T-helper 1 cell (primary cell): ENCODE results near the gene CRB2.

ENCODE experiments used
- DNase-seq, 5 donors: peaks; one replicate each; pipeline ENCODE4 v3.0.0-alpha.2; 2012 to 2020

Gene CRB2

DNA sequence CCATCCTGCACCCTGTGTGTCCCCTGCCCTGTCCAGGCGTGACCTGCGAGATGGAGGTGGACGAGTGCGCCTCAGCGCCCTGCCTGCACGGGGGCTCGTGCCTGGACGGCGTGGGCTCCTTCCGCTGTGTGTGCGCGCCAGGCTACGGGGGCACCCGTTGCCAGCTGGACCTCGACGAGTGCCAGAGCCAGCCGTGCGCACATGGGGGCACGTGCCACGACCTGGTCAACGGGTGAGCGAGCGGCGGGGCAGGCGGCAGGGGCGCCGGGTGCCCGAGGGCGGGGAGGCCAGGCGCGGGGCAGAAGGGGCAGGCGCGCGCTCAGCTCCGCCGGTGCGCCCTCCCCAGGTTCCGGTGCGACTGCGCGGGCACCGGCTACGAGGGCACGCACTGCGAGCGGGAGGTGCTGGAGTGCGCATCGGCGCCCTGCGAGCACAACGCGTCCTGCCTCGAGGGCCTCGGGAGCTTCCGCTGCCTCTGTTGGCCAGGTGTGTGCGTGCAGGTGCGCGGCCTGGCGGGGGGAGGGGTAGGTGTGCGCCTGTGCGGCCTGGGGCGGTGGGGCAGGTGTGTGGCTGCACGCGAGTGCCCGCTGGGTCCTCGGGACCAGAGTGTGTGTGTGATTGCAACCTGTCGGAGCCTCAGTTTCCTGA lies 10.0 kb downstream of the CRB2 start:
- no peak for DNase-seq

- no peak for DNase-seq
Measured at GRCh38 chr9:123368023-123368422, 12.0 kb downstream of the CRB2 start.

GRCh38 chr9:123368536-123369153 lies 12.6 kb downstream of the CRB2 start:
- no peak for DNase-seq

DNA sequence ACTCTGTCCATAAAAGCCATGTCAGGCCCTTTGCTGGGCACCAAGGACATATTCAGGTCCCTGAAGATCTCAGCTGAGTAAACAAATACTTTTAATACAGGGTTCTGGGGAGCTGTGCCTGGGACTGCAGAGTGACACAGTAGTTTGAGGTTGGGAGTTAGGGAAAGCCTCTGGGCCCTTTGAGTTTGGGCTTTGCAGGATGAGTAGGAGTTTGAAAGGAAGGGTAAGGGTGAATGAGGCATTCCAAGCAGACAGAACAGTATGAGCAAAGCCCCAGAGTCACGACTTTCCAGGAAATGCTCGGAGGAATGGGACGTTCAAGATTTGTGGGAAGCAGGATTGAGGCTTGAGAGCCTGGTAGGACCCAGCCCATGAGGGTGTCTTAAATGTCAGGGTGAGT lies 13.3 kb downstream of the CRB2 start:
- no peak for DNase-seq

DNA sequence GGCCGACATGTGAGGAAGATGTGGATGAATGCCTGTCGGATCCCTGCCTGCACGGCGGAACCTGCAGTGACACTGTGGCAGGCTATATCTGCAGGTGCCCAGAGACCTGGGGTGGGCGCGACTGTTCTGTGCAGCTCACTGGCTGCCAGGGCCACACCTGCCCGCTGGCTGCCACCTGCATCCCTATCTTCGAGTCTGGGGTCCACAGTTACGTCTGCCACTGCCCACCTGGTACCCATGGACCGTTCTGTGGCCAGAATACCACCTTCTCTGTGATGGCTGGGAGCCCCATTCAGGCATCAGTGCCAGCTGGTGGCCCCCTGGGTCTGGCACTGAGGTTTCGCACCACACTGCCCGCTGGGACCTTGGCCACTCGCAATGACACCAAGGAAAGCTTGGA lies 14.1 kb downstream of the CRB2 start:
- no peak for DNase-seq

DNA sequence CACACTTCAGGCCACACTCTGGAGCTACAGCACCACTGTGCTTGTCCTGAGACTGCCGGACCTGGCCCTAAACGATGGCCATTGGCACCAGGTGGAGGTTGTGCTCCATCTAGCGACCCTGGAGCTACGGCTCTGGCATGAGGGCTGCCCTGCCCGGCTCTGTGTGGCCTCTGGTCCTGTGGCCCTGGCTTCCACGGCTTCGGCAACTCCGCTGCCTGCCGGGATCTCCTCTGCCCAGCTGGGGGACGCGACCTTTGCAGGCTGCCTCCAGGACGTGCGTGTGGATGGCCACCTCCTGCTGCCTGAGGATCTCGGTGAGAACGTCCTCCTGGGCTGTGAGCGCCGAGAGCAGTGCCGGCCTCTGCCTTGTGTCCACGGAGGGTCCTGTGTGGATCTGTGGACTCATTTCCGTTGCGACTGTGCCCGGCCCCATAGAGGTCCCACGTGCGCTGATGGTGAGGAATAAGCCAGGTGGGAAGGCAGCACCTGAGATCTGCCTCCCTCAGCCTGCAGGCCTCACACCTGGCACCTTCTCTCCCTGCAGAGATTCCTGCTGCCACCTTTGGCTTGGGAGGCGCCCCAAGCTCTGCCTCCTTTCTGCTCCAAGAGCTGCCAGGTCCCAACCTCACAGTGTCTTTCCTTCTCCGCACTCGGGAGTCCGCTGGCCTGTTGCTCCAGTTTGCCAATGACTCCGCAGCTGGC lies 14.7 kb downstream of the CRB2 start:
- DNase-seq = no peak

- no peak for DNase-seq
Measured at GRCh38 chr9:123371228-123371584, 15.2 kb downstream of the CRB2 start.

- no peak for DNase-seq
Measured at GRCh38 chr9:123371805-123372590, 16.0 kb downstream of the CRB2 start.

DNA sequence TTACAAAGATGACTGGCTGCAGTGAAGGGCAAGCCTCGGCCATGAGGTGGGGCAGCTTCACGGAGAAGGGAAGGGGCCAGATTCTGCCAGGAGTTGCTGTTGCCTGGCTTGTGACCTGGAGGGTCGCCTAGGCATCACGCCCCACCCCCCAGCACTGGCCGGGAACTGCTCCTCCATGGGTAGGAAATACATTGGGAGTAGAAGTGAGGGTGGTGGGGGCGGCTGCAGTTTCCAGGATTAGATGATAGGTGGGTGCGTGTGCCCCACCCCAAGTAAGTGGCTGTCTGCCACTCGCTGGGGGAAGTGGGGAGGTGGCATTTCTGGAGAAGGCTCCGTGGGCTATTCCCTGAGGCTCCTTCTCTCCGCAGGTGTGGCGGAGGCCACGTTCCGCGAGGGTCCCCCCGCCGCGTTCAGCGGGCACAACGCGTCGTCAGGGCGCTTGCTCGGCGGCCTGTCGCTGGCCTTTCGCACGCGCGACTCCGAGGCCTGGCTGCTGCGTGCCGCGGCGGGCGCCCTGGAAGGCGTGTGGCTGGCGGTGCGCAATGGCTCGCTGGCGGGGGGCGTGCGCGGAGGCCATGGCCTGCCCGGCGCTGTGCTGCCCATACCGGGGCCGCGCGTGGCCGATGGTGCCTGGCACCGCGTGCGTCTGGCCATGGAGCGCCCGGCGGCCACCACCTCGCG lies 16.9 kb downstream of the CRB2 start:
- no peak for DNase-seq

DNA sequence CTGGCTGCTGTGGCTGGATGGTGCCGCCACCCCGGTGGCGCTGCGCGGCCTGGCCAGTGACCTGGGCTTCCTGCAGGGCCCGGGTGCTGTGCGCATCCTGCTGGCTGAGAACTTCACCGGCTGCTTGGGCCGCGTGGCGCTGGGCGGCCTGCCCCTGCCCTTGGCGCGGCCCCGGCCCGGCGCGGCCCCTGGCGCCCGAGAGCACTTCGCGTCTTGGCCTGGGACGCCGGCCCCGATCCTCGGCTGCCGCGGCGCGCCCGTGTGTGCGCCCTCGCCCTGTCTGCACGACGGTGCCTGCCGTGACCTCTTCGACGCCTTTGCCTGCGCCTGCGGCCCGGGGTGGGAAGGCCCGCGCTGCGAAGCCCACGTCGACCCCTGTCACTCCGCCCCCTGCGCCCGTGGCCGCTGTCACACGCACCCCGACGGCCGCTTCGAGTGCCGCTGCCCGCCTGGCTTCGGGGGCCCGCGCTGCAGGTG lies 17.5 kb downstream of the CRB2 start:
- DNase-seq = no peak

- no peak for DNase-seq
Measured at GRCh38 chr9:123373946-123374345, 17.9 kb downstream of the CRB2 start.

GRCh38 chr9:123375469-123376132 lies 19.6 kb downstream of the CRB2 start:
- DNase-seq = no peak

GRCh38 chr9:123376218-123377071 lies 20.4 kb downstream of the CRB2 start:
- DNase-seq = no peak

DNA sequence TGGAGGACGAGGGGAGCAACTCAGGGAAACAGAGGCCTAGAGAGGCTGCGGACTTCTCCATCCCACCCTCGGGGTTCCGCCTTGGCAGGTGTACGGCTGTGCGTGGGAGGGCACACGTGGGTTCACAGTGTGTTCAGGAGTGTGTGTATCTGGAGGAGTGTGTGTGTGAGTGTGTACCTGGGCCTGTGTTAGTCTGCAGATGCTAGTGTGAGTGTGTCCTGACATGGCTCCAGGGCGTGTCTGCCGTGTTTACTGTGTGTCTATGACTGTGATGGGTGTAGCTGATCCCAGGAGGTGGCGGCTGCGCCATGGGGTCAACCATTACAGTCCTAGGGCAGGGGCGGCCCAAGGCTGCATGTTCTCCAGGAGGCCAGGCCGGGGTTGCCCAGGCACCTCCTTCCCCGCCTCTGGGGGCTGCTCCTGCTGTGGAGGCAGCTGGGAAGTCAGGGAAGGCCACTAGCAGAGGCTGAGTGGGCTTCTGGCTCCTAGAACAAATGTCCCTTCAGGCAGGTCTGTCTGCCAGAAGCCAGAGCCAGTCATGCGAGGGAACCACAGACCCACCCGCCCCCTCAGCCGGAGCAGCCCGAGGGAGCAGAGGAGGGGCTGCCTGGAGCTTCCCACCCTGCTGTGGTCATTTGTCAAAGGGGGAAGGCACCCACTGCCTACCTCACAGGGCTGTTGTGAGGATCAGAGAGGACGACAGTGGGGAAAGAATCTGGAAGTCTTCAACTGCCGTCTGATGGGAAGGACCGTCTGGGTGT lies 21.4 kb downstream of the CRB2 start:
- no peak for DNase-seq

- no peak for DNase-seq
Measured at GRCh38 chr9:123378025-123378424, 22.0 kb downstream of the CRB2 start.

DNA sequence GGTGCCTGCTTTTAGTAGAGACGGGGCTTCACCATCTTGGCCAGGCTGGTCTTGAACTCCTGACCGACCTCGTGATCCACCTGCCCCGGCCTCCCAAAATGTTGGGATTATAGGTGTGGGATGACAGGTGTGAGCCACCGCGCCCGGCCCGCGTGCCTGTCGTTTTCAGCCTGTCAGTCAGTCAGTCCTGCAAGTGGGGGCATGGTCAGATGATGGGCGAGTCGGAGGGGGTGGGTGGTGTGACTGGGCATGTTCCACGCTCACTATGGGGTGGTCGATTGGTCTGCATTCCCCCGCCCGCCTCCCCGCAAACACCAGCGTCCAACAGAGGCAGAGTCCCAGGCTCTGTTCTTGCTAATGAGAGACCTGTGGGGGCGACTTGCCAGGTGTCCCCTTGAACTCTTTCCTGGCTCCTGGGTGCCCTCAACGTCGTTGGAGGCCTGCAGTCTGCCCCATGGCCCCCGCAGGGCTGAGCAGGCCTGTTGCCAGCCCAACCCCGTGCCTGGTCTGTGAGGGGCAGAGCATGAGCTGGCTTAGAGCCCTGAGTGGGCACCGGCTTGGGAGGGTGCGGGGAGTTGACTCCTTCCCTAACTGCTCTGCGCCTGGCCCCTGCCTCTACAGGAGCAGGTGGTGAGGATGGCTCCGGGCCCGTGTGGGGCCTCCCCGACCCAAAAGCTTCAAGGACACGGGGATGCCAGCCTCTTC lies 23.1 kb downstream of the CRB2 start:
- no peak for DNase-seq

DNA sequence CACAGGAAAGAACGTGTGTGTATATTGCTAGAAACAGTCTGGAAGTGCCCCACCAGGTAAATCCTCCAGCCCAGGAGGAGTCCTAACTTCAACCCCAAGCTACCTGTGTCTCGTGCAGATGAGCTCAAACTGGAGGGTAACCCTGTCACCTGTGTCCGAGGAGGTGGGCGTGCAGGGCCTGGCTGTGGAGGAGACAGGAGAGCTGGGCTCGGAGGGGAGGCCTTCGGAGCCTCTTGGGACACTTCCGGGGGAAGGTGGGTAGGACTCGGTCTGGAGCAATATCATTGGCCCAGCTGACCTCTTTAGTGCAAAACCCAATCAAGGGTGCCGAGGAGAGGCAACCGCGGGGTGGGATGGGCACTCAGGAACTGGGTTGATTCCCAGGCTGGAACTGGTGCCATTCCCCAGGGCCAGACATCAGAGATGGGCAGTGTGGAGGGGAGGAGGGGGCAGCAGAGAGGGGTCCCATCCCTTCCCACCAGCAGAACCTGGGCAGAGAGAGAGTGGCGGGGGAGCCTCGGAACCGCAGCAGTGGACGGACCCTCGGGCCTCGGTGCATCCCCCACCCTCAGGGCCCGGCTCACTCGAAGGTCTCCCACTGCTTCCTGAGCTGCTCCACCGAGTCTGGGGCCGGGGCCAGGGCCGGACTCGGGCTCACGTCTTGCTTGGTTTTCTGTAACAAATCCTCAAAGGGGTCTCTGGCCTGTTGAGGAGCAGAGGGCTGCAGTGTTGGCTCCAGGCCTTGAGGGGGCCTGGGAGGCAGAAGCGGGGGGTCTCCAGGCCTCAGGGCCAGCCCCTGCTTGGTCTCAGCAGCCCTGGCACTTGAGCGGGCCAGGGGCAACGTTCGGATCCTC lies 25.1 kb downstream of the CRB2 start:
- DNase-seq = no peak

GRCh38 chr9:123382653-123383511 lies 26.9 kb downstream of the CRB2 start:
- DNase-seq = no peak
